Suppressor macrophage treated with lipopolysaccharide for 4 hours (primary cell): Measurements from ENCODE around the gene ZSCAN5B.
A peak's percentile ranks its signal among the peaks of the same experiment; 100 is the strongest.
"Not testable (repeated sequence)": the region's sequence is repeated elsewhere in the genome, so short reads cannot be mapped to it uniquely, and the experiment has no call there.

Source experiments
- DNase-seq: peaks from one replicate; pipeline ENCODE4 v3.0.0-alpha.2; 2020

Gene ZSCAN5B

GRCh38 chr19:56197646-56198045 lies at the start of gene ZSCAN5B:
Gene ZSCAN5B, minus strand, starts transcription at chr19:56197783. Its CDS starts 4,731 bp downstream, at chr19:56193052.
- DNase-seq, result not testable (repeated sequence)

GRCh38 chr19:56245764-56246163 lies 48.2 kb upstream of the ZSCAN5B start:
- not testable (repeated sequence) for DNase-seq

- DNase-seq, result no peak
Observed at GRCh38 chr19:56245121-56245740, 47.6 kb upstream of the ZSCAN5B start.

GRCh38 chr19:56223481-56223880 lies 25.9 kb upstream of the ZSCAN5B start:
- DNase-seq, result no peak

- DNase-seq, result no peak
Observed at GRCh38 chr19:56222901-56223300, 25.3 kb upstream of the ZSCAN5B start.

GRCh38 chr19:56221851-56222250 lies 24.3 kb upstream of the ZSCAN5B start:
- no peak for DNase-seq

- not testable (repeated sequence) for DNase-seq
Observed at GRCh38 chr19:56221442-56221841, 23.9 kb upstream of the ZSCAN5B start.

GRCh38 chr19:56218961-56219360 lies 21.4 kb upstream of the ZSCAN5B start:
- no peak for DNase-seq

- peak; percentile 51 for DNase-seq
Observed at GRCh38 chr19:56217039-56217949, 19.7 kb upstream of the ZSCAN5B start.

- no peak for DNase-seq
Observed at GRCh38 chr19:56211718-56212117, 14.1 kb upstream of the ZSCAN5B start.

- DNase-seq, result not testable (repeated sequence)
Observed at GRCh38 chr19:56210036-56210435, 12.5 kb upstream of the ZSCAN5B start.

GRCh38 chr19:56209091-56209490 lies 11.5 kb upstream of the ZSCAN5B start:
- no peak for DNase-seq

- not testable (repeated sequence) for DNase-seq
Observed at GRCh38 chr19:56207581-56207980, 10.0 kb upstream of the ZSCAN5B start.

GRCh38 chr19:56201973-56202372 lies 4.4 kb upstream of the ZSCAN5B start, which contains the start of gene ZSCAN5C:
Gene ZSCAN5C, plus strand, starts transcription at chr19:56202273. Its CDS starts 3,641 bp downstream, at chr19:56205914.
- DNase-seq, result no peak

GRCh38 chr19:56199687-56200086 lies 2.1 kb upstream of the ZSCAN5B start:
- no peak for DNase-seq

GRCh38 chr19:56193981-56194640 lies 3.5 kb downstream of the ZSCAN5B start:
- DNase-seq, result no peak

- no peak for DNase-seq
Observed at GRCh38 chr19:56191711-56192110, 5.9 kb downstream of the ZSCAN5B start.

GRCh38 chr19:56191115-56191514 lies 6.5 kb downstream of the ZSCAN5B start:
- no peak for DNase-seq

GRCh38 chr19:56189785-56190184 lies 7.8 kb downstream of the ZSCAN5B start:
- DNase-seq, result no peak

- DNase-seq, result no peak
Observed at GRCh38 chr19:56177564-56178243, 19.9 kb downstream of the ZSCAN5B start.

- no peak for DNase-seq
Observed at GRCh38 chr19:56176881-56177280, 20.7 kb downstream of the ZSCAN5B start.

- DNase-seq, result not testable (repeated sequence)
Observed at GRCh38 chr19:56176310-56176709, 21.3 kb downstream of the ZSCAN5B start.

- not testable (repeated sequence) for DNase-seq
Observed at GRCh38 chr19:56175861-56176307, 21.7 kb downstream of the ZSCAN5B start, which contains the start of gene GALP. Gene GALP, plus strand, starts transcription at chr19:56176008. Its CDS starts 1,101 bp downstream, at chr19:56177109.
